ENCODE measurements around the gene YPEL1.
A peak's percentile ranks its signal among the peaks of the same experiment; 100 is the strongest.

YPEL1 gene

DNA sequence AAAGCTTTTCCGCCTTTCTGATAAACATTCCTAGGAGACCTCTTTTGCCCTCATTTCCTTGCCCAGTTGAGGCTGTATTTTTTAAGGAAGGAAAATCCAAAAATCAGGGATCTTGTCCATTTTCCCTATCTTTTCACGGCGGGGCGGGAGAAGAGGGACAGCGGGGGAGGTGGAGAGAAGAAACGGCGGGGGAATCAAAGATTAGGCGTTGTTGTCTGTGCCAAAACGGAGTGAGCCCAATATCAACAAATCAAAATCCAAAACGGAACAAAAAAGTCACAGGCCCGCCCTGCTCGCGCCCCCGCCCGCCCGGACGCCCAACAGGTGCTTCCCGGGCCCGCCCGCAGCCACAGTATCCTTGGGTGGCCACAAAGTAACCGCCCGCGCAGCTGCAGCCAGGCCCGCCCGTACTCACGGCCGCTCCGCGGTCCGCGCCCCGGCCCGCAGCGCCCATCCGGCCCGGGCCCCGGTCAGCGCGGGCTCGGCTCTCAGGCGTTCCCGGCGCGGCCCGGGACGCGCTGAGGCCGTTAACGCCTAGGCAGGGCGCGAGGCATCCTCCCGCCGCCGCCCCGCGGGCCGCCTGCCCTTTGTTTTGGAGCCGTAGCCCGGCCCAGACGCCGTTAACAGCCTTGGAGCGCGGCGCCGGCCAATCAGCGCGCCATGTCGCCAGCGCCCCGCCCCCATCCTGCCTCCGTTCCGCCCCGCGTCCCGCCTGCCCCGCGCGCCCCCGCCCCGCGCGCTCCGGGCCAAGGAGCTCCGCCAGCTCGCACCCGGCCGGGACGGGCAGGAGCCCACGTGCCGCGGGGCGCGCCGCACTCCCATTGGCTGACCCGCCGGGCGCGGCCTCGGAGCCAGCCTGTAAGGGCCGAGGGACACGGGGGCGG, at the start of gene YPEL1:
TSS of gene YPEL1 (minus strand) at position 595 of the 884 bp plus-strand sequence. CDS start 25,050 bp downstream, outside the sequence.
- DNase-seq, result peak; percentile 94

- DNase-seq, result no peak
Measured at GRCh38 chr22:21780259-21780658, 44.7 kb upstream of the YPEL1 start.

DNA sequence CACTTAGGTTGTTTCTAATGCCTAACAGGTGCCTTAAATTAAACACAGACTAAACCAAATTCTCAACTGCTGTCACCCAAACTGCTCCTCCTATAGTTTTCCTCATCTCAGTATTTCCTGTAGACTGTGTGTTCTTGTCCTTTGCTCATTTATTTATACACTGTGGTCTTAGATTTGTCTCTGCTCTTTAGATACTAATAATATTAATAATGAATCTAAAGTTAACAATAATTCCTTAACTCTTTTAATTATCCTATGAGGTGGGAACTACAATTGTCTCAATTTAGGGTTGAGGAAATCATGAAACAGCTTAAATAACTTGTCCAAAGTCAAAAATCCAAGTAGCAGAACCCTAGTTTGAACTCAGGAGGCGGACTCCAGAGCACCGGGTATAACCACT, 43.9 kb upstream of the YPEL1 start:
- DNase-seq, result no peak

GRCh38 chr22:21778705-21779363, 43.2 kb upstream of the YPEL1 start:
- no peak for DNase-seq

- DNase-seq, result no peak
Measured at GRCh38 chr22:21771631-21771976, 36.0 kb upstream of the YPEL1 start.

- DNase-seq, result no peak
Measured at GRCh38 chr22:21768435-21768834, 32.8 kb upstream of the YPEL1 start.

DNA sequence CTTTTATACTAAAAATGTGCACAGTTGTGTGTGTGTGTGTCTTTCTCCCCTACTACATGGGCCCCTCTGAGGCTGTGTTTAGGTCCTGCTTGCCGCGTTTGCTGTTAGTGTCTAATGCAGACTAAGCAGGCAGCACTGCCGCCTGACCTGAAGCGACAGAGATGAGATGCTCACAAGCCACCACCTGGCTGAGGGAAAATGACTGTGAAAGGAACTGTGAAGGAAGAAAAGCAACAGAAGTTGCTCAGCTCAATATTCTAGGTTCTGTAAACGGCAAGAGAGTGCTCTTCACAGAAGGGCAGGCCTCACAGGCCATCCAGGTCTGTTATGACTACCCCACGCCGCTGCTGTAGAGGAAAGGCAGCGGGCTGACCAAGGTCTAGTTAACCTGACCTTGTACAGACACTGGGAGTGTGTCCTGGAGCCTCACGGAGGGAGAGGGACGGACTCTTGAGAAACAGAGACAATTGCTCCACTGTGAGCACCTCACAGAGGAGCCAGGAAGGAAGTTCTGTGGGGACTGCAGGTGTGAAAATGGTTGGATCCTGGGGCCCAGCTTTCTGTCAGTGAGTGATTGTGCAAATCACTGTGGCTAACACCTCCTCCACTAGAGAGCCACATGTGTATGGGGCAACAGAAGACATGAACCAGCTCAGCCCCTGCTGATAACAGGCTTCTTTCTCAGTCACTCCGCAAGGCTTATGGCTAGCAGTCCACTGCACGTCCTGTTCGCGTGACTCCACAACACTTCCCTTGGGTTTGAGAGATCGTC, 31.3 kb upstream of the YPEL1 start:
- DNase-seq, result no peak

DNA sequence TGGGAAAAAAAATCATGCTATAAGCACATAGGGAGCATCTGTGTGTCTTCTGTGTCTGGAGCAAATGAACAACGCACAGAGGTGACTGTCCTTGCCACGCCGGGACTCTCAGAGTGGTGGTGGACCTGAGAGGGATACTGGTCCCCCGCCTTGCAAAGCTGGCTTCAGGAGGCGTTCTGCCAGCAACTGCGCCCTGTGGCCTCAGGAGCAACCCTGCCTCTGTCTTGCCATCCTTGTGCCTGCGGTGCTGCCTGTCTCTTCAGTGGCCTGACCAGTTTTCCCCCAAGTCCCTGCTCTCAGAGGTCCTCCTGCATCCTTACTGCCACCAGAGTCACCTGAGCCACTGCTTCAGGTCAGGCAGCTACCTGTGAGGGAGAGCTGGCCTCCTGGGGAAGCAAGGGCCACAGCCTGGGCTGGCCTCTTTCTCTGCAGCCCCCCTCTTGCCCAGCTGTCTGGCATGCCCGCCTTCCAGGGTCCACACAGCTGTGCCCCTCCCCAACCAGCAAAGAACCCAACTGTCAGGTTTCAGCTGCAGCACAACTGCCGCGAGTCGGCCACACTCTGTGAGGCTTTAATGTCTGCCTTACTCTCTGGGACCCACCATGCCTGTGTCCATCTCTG, 30.4 kb upstream of the YPEL1 start:
- no peak for DNase-seq

- DNase-seq, result no peak
Measured at GRCh38 chr22:21764038-21764804, 28.6 kb upstream of the YPEL1 start.

DNA sequence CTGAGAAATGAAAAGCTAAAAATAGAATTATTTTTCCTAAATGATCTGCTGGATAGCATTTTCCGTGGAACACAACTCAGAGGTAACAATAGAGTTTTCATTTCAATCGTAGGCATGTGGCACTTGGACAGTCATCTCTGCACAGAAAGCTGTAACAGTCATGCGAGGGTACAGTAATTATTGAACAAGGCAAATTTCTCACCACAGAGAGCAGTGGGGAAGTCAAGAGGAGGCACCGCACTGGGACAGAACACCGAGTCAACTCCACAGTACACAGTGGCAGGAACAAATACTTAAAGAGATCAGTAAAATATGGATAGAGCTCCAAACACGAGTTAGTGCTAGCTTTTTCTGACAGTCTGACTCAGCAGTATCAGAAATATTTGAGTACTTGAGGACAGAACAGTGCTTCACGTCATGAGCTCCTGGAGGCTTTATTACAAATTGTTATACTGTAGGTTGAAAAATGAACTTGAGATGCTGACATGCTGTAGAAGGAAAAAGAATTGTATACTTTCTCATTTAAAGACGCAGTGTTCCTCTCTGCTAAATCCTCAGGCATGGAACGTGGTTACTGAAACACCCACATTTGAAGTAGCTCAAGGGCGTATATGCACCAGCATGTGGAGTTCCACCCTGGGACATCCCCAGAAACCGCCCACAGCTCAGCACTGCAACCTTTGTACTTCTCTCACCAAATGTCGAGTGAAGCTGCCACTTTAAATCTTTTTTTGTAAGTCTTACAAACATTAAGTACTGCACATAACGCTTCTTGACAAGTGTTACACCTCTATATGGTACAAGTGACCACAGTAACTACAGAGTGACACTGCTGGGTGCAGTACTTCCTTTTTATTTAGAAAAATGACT, 27.4 kb upstream of the YPEL1 start:
- no peak for DNase-seq

GRCh38 chr22:21761994-21762680, 26.5 kb upstream of the YPEL1 start:
- no peak for DNase-seq

DNA sequence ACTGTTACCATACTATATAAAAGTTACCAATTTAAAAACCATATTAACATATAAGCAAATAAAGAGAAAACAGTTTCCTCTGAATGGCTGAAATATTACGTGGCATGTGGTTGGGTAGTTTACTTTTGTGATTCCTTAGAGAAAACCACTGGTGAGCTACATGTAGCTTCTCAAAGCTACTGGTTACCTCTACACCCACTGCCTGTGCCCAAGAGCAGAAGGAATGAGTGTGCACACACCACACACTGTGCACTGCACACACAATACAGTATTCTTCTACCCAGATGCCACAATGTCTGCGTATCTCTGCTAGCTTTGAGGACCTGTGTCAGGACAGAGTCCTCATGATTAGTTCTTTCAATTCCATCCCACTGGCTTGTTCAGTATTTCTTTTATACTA, 25.5 kb upstream of the YPEL1 start:
- no peak for DNase-seq

GRCh38 chr22:21760640-21761039, 25.0 kb upstream of the YPEL1 start:
- no peak for DNase-seq

DNA sequence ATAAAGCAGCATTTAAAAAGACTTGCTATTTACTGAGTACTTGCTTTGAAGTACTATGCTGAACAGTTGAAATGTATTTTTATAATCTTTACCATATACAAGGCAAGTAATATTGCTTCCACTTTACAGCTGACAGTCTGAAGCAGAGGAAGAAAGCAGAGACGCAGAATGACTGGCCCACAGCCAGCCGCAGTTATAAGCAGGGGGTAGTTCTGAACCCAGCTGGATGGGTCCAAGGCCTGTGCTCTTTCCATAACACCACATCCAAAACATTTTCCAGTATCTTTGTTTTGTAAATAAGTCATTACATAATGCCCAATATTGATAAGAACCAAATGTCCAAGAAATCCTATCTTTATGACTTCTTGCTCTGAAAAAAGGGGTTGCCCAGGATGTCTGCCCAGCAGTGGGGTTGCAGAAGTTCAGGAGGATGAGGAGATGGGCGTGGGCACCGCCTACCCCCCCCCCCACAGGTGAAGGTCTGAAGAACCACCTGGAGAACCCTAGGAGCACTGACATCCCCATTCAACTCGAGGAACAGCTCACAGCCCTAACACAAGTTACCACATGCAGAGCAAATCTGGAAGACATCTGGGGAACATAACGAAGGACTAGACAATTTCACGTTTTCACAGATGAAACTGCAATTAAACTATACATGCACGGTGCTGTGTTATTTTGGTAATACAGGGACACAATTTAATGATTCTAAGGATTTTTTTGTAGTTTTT, 24.2 kb upstream of the YPEL1 start:
- no peak for DNase-seq

GRCh38 chr22:21759093-21759492, 23.5 kb upstream of the YPEL1 start:
- no peak for DNase-seq

DNA sequence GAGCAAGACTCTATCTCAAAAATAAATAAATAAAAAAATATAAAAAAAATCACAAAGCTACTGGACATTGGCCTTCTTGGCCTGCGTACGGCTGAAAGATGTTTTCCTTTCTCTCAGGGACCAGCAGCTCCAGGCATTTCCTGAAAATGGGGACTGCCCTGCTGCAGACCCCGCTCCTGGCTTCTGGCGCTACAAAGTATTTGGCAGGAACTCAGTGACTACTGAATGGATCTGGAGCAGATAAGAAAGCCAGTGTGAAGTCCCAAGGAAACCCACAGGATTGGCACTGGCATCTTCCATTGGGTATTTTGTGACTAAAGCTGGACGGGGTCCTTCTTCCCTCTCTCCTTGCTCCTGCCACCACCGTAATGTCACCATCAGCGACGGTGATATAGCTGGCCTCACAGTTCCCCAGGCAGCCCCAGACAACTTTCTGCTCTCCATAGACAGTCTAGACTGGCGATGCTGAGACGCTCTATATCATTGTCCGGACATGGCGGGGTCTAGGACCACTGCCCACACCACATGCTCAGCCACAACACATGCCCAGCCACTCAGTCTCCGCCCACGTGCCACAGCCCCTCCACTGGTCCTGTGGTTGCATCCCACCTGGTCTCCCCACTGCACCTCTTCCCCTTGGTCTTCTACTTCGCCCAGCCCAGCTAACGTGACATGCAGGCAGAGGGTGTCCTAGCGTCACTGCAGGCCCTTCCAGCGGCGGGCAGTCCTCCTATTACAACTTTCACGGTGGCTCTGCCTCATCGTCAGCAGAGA, 22.7 kb upstream of the YPEL1 start:
- DNase-seq, result no peak

DNA sequence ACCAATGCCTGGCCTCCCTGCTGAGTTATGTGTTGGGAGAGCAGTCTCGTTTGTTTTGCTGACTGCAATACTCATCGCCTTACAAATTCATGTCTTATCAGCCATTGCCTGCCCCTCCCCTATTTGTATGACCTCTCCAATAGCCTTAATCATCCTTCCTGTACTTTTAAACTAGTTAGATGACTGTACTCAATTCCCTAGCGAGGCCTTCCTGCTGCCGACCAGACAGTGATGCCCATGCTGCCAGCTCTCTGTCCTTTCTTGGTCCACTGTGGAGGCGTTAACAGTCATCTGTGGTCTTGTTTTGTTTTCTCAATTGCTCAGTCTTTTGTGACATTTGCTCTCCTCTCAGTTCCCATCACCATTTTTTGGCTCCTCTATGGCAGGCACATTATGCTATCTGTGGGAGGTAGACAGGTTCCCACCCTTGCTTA, 20.3 kb upstream of the YPEL1 start:
- no peak for DNase-seq

- peak; percentile 6 for DNase-seq
Measured at GRCh38 chr22:21754523-21754922, 18.9 kb upstream of the YPEL1 start.
